GM12801 (cell line): ENCODE data around the gene PIGU.

Source experiments
- TF ChIP-seq, protein P1 (sequence below): IDR thresholded peaks from one replicate; pipeline ENCODE4 v1.5.1; 2011; ENCODE audit warnings: control low read depth; ENCODE audit not compliant: insufficient read length; ENCODE audit errors: extremely low read depth

PIGU gene

DNA sequence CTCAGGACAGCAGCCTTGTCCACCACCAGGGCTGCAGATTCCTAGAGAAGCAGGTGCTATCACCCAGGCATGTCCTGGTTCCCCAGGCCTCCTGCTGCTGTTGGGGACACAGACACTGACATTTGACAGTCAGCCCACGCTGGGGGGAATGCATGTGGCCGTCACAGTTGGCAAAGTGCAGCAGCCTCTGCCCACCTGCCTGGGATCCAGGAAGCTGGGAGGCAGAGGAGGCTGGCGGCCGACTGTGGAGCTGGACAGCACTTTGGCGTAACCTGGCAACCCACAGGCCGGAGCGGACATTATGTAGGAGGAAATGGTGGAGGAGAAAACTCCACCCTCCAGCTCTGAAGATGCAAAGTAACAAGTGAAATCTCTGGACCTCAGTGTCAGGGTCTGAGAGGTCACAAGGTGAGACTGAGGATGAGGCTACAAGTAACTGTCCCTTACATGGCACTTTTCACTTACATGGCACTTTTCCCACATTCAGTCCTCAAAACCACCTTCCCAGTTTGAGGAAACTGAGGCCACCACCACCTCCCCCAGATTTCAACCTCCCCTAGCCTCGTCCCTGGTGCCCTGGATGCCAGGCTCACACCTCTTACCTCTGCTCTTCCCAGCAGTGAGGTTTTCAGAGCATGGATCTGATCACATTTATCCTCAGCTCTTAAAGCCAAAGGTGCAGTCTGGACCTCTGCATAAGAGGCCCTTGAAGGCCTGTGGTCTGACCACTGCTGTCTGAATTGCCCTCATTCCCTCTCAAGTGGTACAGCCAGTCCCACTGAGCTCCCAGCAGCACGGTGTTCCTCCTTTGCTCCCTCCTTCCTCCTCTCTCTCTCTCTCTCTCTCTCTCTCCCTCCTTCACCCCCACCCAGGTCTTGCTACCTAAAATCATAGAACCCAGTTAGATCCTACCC lies 109.7 kb downstream of the PIGU start:
- TF ChIP-seq, protein P1, sequence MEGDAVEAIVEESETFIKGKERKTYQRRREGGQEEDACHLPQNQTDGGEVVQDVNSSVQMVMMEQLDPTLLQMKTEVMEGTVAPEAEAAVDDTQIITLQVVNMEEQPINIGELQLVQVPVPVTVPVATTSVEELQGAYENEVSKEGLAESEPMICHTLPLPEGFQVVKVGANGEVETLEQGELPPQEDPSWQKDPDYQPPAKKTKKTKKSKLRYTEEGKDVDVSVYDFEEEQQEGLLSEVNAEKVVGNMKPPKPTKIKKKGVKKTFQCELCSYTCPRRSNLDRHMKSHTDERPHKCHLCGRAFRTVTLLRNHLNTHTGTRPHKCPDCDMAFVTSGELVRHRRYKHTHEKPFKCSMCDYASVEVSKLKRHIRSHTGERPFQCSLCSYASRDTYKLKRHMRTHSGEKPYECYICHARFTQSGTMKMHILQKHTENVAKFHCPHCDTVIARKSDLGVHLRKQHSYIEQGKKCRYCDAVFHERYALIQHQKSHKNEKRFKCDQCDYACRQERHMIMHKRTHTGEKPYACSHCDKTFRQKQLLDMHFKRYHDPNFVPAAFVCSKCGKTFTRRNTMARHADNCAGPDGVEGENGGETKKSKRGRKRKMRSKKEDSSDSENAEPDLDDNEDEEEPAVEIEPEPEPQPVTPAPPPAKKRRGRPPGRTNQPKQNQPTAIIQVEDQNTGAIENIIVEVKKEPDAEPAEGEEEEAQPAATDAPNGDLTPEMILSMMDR = no peak

DNA sequence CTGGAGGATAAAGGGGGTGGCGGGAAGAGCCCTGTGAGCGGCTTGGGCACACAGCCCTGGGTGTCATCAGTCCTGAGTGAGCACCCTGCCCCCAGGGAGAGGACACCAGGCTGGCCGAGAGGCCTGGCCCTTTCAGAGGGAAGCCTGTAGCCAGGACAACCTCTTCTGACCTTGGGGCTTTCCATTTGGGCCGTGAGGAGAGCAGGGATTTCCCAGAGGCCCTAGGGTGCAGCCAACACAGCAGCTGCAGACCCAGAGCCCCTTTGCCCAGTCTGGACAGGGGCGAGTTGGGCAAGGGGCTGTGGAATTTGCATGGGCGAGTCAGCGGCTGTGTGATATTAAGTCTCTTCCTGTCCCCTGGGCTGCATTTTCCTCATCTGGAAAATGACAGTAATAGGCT lies 112.1 kb downstream of the PIGU start:
- TF ChIP-seq, protein P1 = no peak

DNA sequence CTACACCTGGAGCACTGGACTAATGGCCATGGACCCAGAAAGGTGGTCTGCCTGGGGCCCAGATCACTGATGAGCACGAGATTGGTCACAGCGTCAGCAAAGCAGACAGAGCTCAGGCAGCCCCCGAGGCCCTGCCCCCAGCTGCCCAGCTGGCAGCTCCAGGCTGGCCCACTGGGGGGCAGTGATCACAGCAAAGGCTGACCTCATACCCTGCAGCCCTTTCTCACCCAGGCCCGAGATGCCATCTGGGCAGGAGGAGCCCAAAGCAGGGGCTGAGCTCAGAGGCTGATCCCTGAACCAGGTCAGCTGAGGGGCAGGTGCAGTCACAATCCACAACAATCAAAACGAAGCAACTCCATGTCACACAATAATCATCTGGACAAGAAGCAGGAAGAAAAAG lies 114.3 kb downstream of the PIGU start:
- TF ChIP-seq, protein P1 = no peak

DNA sequence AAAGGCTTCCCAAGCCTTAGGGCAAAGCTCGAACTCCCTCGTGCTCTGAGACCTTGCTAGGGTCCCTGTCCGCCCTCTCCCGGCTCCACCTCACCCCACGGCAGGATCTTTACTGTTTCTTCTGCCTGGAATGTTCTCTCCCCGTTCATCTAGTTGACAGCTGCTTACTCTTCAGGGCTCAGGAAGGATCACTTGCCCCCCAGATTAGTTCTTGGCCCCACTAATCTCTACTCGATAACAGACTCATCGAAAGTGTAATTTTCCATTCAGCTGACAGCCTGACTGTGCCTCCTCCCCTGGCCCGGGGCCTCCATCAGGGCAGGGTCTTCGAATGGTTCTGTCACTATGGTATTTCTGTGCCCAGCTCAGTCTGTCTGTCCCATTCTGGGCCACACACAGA lies 115.2 kb downstream of the PIGU start:
- TF ChIP-seq, protein P1 = no peak

DNA sequence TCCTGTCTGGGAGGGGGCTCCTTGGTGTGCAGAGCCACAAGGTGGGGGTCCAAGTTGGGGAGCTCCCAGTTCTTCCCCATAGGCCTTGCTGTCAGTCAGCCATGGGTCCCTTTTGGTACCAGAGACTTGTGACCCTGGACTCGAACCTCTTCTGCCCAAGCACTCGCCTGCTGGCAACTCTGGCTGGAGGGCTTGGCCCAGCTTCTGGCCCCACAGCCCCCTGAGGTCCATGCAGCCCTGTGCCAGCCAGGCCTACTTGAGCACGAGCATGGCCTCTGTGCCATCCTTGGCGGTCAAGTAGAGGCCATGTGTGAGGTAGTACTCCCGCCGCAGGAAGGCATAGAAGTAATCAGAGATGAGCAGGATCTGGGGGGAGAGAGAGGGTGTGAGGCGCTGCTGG lies 116.3 kb downstream of the PIGU start:
- TF ChIP-seq, protein P1 = no peak

DNA sequence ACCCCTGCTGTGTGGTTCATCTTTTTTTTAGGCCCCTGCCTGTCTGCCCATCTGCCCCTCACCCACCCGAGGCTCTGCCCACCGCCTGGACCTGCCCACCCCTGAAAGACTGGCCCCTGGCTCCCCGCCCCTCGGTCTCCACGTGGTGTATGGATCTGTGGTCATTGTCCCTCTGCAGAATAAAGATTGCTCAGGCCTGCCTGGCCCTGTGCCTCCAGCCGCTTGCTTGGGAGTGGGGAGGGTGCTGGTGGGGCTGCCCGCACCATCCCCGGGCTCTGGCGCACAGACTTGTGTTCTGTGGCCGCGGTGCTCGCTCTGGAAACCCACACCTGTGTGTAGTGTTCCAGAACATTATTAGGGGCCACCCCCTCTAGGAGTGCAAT lies 116.8 kb downstream of the PIGU start:
- TF ChIP-seq, protein P1 = no peak

DNA sequence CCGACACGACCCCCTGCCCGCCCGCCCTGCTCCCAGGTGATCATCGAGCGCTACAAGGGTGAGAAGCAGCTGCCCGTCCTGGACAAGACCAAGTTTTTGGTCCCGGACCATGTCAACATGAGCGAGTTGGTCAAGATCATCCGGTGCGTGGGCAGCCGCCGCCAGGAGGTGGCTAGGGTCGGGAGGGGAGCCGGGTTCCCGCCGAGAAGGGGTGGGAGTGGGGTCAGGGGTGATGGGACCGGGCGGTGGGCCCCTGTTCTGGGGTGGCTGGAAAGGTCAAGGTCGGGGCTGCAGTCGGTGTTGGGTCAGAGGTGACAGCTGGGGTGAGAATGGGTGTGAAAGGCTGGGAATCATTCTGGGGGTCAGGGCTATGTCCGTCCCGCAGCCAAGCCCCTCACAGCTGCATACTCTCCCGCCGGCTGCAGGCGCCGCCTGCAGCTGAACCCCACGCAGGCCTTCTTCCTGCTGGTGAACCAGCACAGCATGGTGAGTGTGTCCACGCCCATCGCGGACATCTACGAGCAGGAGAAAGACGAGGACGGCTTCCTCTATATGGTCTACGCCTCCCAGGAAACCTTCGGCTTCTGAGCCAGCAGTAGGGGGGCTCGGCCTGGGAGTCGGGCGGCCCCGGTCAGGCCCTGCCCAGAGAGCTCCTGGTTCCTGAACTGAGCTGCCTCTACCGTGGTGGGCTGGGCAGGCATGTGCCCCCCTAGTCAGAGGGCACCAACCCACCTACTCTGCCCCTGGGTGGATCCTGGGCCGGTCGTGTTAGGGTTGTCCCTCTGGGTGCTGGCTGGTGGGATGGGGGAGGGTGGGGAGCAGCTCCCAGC lies 117.4 kb downstream of the PIGU start:
- TF ChIP-seq, protein P1 = no peak
